H1 (cell line): ENCODE measurements around the gene INPP4A. TPM values are rescaled to one million over a fixed set of nuclear protein-coding genes. Genes with fewer than 3 reads are reported as not detected.

ENCODE experiments used
- CTCF ChIA-PET: fragments of 300-600 bp; sonication (Branson Sonifier 250); formaldehyde crosslinking; loops from one replicate; lab custom pipeline; 2021; ENCODE audit not compliant: partially characterized antibody; lab: Charles Lee
- POLR2A ChIA-PET: fragments of 300-600 bp; sonication (Branson Sonifier 250); formaldehyde crosslinking; loops from one replicate; lab custom pipeline; 2021; ENCODE audit warnings: inconsistent platforms; ENCODE audit not compliant: partially characterized antibody; lab: Charles Lee
- DNase-seq, 2 experiments: peaks; one replicate each; pipeline versions ENCODE4 v3.0.0 to v3.0.0-alpha.2; 2010 to 2022; ENCODE audit warnings: low spot score in 2 of 2, low read depth in 1 of 2, mixed read lengths in 1 of 2
- FAIRE-seq: peaks from 2 replicates; lab custom pipeline; 2011; peaks lifted over from hg19 to GRCh38; lab: Jason Lieb, UNC
- H2AFZ ChIP-seq: 2 replicates; pipeline ENCODE4 v1.8.1; 2012; ENCODE audit warnings: low read length, inconsistent platforms
- H2AK5ac ChIP-seq: 2 replicates; pipeline ENCODE4 v1.6.1; 2013; ENCODE audit warnings: low read depth, low read length
- H2BK120ac ChIP-seq: replicated peaks from 2 replicates; pipeline ENCODE3; 2013; ENCODE audit warnings: low read depth, low read length, inconsistent platforms
- H2BK12ac ChIP-seq: 2 replicates; pipeline ENCODE4 v1.6.1; 2013; ENCODE audit warnings: low read depth, low read length
- H2BK15ac ChIP-seq: 2 replicates; pipeline ENCODE4 v1.6.1; 2013; ENCODE audit warnings: low read length
- H2BK20ac ChIP-seq: 2 replicates; pipeline ENCODE4 v1.6.1; 2013; ENCODE audit warnings: low read length
- H2BK5ac ChIP-seq: 2 replicates; pipeline ENCODE4 v1.6.1; 2013; ENCODE audit warnings: low read depth, low read length
- H3K14ac ChIP-seq: 2 replicates; pipeline ENCODE4 v1.6.1; 2013; ENCODE audit warnings: inconsistent platforms; ENCODE audit not compliant: insufficient read length
- H3K18ac ChIP-seq: 2 replicates; pipeline ENCODE4 v1.6.1; 2013; ENCODE audit warnings: low read length; ENCODE audit errors: extremely low read depth
- H3K23ac ChIP-seq: 2 replicates; pipeline ENCODE4 v1.6.1; 2013; ENCODE audit warnings: inconsistent platforms; ENCODE audit not compliant: insufficient read length
- H3K23me2 ChIP-seq: 2 replicates; pipeline ENCODE4 v1.6.1; 2013; ENCODE audit warnings: low read depth, low read length
- H3K27ac ChIP-seq: 2 replicates; pipeline ENCODE4 v1.6.1; 2011; ENCODE audit warnings: low read depth, low read length, inconsistent platforms
- H3K27me3 ChIP-seq, 4 experiments: replicated peaks in 1 of 4; 1 replicate in 1 of 4; 2 replicates in 3 of 4; pipeline versions ENCODE4 v1.6.1 to v1.8.1; 2011 to 2013; ENCODE audit warnings: low read length in 3 of 4, mild to moderate bottlenecking in 3 of 4, inconsistent platforms in 2 of 4, mixed read lengths in 2 of 4, moderate library complexity in 1 of 4; ENCODE audit not compliant: control insufficient read depth in 3 of 4, insufficient read depth in 3 of 4; ENCODE audit errors: extremely low read depth in 1 of 4
- H3K36me3 ChIP-seq, 4 experiments: 2 replicates each; pipeline versions ENCODE4 v1.6.1 to v1.8.1; 2011 to 2013; ENCODE audit warnings: mild to moderate bottlenecking in 4 of 4, low read length in 3 of 4, moderate library complexity in 2 of 4, control low read depth in 1 of 4, inconsistent platforms in 1 of 4; ENCODE audit not compliant: insufficient read depth in 4 of 4, control insufficient read depth in 2 of 4
- H3K4ac ChIP-seq: replicated peaks from 2 replicates; pipeline ENCODE3; 2013; ENCODE audit warnings: low read length, low read depth, mixed read lengths, inconsistent platforms; ENCODE audit not compliant: insufficient read length
- H3K4me1 ChIP-seq, 4 experiments: replicated peaks in 1 of 4; 1 replicate in 1 of 4; 2 replicates in 3 of 4; pipeline versions ENCODE4 v1.6.1 to v1.8.1; 2011 to 2013; ENCODE audit warnings: low read length in 3 of 4, inconsistent platforms in 2 of 4, mixed read lengths in 1 of 4; ENCODE audit not compliant: insufficient read depth in 4 of 4, control insufficient read depth in 3 of 4
- H3K4me2 ChIP-seq, 2 experiments: 2 replicates each; pipeline versions ENCODE4 v1.6.1 to v1.8.1; 2011 to 2013; ENCODE audit warnings: low read depth in 2 of 2, low read length in 2 of 2, control low read depth in 1 of 2, inconsistent platforms in 1 of 2, mild to moderate bottlenecking in 1 of 2; ENCODE audit not compliant: insufficient read depth in 1 of 2
- H3K4me3 ChIP-seq, 4 experiments: fragments of 200-600, 300-600 bp in 1 of 4; sonication (generic), shearing (Covaris generic), sonication (Bioruptor Twin) in 1 of 4; 2 replicates each; pipeline versions ENCODE4 v1.5.1 to v1.8.1; 2011 to 2016; ENCODE audit warnings: low read length in 4 of 4, low read depth in 3 of 4, control low read depth in 2 of 4, inconsistent platforms in 2 of 4, mild to moderate bottlenecking in 2 of 4, mixed read lengths in 1 of 4, moderate library complexity in 1 of 4; ENCODE audit not compliant: insufficient read depth in 2 of 4; ENCODE audit errors: extremely low read depth in 1 of 4
- H3K56ac ChIP-seq: replicated peaks from 2 replicates; pipeline ENCODE3; 2013; ENCODE audit warnings: low read depth, mild to moderate bottlenecking, mixed read lengths, low read length, inconsistent platforms; ENCODE audit not compliant: insufficient read length
- H3K79me1 ChIP-seq: 2 replicates; pipeline ENCODE4 v1.6.1; 2013; ENCODE audit warnings: low read depth, low read length, control low read depth
- H3K79me2 ChIP-seq, 2 experiments: 2 replicates each; pipeline versions ENCODE4 v1.6.1 to v1.8.1; 2012 to 2013; ENCODE audit warnings: low read length in 2 of 2, mild to moderate bottlenecking in 2 of 2, inconsistent platforms in 1 of 2; ENCODE audit not compliant: insufficient read depth in 2 of 2, control insufficient read depth in 1 of 2
- H3K9ac ChIP-seq, 4 experiments: replicated peaks in 1 of 4; 1 replicate in 1 of 4; 2 replicates in 3 of 4; pipeline versions ENCODE4 v1.6.1 to v1.8.1; 2011 to 2013; ENCODE audit warnings: low read depth in 3 of 4, low read length in 3 of 4, control low read depth in 2 of 4, mild to moderate bottlenecking in 2 of 4, moderate library complexity in 2 of 4, inconsistent platforms in 1 of 4; ENCODE audit errors: extremely low read depth in 1 of 4
- H3K9me3 ChIP-seq, 2 experiments: 2 replicates each; pipeline versions ENCODE4 v1.6.1 to v1.8.1; 2012 to 2013; ENCODE audit warnings: mild to moderate bottlenecking in 2 of 2, moderate library complexity in 2 of 2, control low read depth in 1 of 2, inconsistent platforms in 1 of 2, low read depth in 1 of 2, low read length in 1 of 2, mixed read lengths in 1 of 2; ENCODE audit not compliant: insufficient read depth in 2 of 2
- H4K20me1 ChIP-seq, 2 experiments: replicated peaks in 1 of 2; 2 replicates each; pipeline versions ENCODE3 to v1.8.1; 2011 to 2013; ENCODE audit warnings: inconsistent platforms in 2 of 2, low read length in 2 of 2, mild to moderate bottlenecking in 1 of 2; ENCODE audit not compliant: insufficient read depth in 2 of 2, control insufficient read depth in 1 of 2
- H4K5ac ChIP-seq: 2 replicates; pipeline ENCODE4 v1.6.1; 2013; ENCODE audit warnings: low read length, low read depth, mixed read lengths, inconsistent platforms; ENCODE audit not compliant: insufficient read length
- H4K8ac ChIP-seq: 2 replicates; pipeline ENCODE4 v1.8.0; 2013; ENCODE audit warnings: mild to moderate bottlenecking, moderate library complexity, low read length, inconsistent platforms; ENCODE audit not compliant: insufficient read depth; ENCODE audit errors: extremely low read depth
- H4K91ac ChIP-seq: replicated peaks from 2 replicates; pipeline ENCODE3; 2013; ENCODE audit warnings: low read length, mixed read lengths, inconsistent platforms; ENCODE audit not compliant: insufficient read length
- ATF3 ChIP-seq: IDR thresholded peaks from 2 replicates; pipeline ENCODE4 v1.6.1; 2011; ENCODE audit warnings: low read depth, mild to moderate bottlenecking, low read length; ENCODE audit not compliant: insufficient read depth
- FOSL1 ChIP-seq: IDR thresholded peaks from 2 replicates; pipeline ENCODE4 v1.6.1; 2011; ENCODE audit warnings: mild to moderate bottlenecking, low read depth, low read length, moderate library complexity; ENCODE audit not compliant: insufficient read depth
- GABPA ChIP-seq: IDR thresholded peaks from 2 replicates; pipeline ENCODE4 v1.6.1; 2011; ENCODE audit warnings: mild to moderate bottlenecking, low read length, moderate library complexity, borderline replicate concordance; ENCODE audit not compliant: insufficient read depth
- GTF2F1 ChIP-seq: IDR thresholded peaks from 2 replicates; pipeline ENCODE4 v1.6.1; 2012; ENCODE audit warnings: low read depth, low read length, improper control_type of control experiment, borderline replicate concordance
- HDAC2 ChIP-seq, 2 experiments: fragments of 300-600 bp in 1 of 2; sonication (generic) in 1 of 2; IDR thresholded peaks; 2 replicates each; pipeline ENCODE4 v1.6.1; 2011 to 2012; ENCODE audit warnings: low read depth in 2 of 2, low read length in 2 of 2, mild to moderate bottlenecking in 2 of 2, moderate library complexity in 2 of 2, borderline replicate concordance in 1 of 2, inconsistent platforms in 1 of 2
- MAFK ChIP-seq: IDR thresholded peaks from 2 replicates; pipeline ENCODE4 v1.6.1; 2012; ENCODE audit warnings: low read depth, mild to moderate bottlenecking, improper control_type of control experiment, low read length
- SP4 ChIP-seq: IDR thresholded peaks from 2 replicates; pipeline ENCODE4 v1.6.1; 2012; ENCODE audit warnings: low read length, inconsistent platforms
- WGBS, 2 experiments: shearing (Covaris generic) in 1 of 2; methylation state at CpG; one replicate each; pipeline versions ENCODE4 v1.1.6 to v1.1.7; 2013 to 2015; ENCODE audit warnings: low lambda C conversion rate in 2 of 2, mixed read lengths in 2 of 2, inconsistent platforms in 1 of 2, low coverage in 1 of 2, missing lambda C conversion rate in 1 of 2; ENCODE audit not compliant: insufficient replicate concordance in 2 of 2, insufficient coverage in 1 of 2, insufficient read length in 1 of 2; ENCODE audit errors: extremely low coverage in 1 of 2, missing lambda C conversion rate in 1 of 2; 5-methylcytosine and 5-hydroxymethylcytosine counted together
- polyA plus RNA-seq, 7 experiments: library from polyadenylated mRNA; depleted of rRNA in 3 of 7; stranded (reverse) in 5 of 7; unstranded in 2 of 7; fragments of >200 nt in 5 of 7; fragments of 200-250 nt in 2 of 7; gene quantifications; 1 replicate in 5 of 7; 2 replicates in 1 of 7; 4 replicates in 1 of 7; pipeline versions ENCODE4 v1.2.1 to v1.2.3, GENCODE V29; 2011 to 2013; ENCODE audit warnings: missing spikeins in 2 of 7, mixed read lengths in 2 of 7
- total RNA-seq: library from RNA; stranded (reverse); fragmentation: NEBNext Ultra II Directional; extraction: Animal tissue kit (Norgen Biotek cat#: 25700); gene quantifications from 2 replicates; pipeline ENCODE4 v1.2.1, GENCODE V29; 2021

INPP4A gene
- total and polyA plus RNA-seq, 2 of the 8 experiments (the other 6 are each of a cell fraction or from before 2014, with no cell fraction given) = 25.6 to 34.3 TPM

DNA sequence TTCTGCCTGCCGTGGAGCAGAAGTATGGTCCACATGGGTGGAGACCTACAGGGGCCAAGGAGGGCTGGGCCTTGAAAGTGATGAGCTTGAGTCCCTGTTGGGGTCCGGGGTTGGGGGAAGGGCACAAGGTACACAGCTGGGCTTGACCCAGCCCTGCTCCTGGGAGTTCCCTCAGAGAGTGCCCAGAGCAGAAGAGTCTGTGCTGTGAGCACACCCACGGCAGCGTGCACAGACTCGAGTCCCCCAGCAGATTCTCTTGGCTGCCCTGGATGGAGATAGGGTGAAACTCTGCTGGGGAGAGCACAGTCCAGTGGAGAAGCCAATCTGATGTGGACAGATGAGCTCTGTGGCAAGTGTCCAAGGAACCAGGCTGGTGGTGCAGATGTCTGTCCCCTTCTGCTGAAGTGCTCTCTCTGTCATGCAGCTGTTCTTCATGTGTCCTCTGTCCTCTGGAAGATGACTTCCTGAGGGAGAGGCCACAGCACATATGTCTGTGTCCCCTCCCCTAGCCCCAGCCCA, 27.5 kb downstream of the INPP4A start:
- H3K79me2 ChIP-seq = peaks cover 0 to 88% of the 10 kb centered on the region in 2 experiments; a peak in 3 of 4 replicates
- POLR2A ChIA-PET = interaction anchor here (0.9 to 1.1 kb wide), 2 partner anchors 8 to 20 kb away, joined by 3 to 5 read pairs; no protein-coding TSS in a partner anchor
- no peak for TF ChIP-seq HDAC2 (IDR thresholded peaks at IDR 0.05; ENCODE audit: borderline replicate concordance in 1 of 2, low read depth in 2 of 2, low read length in 2 of 2)
- no peak for TF ChIP-seq MAFK
- no peak for TF ChIP-seq GABPA
- TF ChIP-seq ATF3 = no peak
- TF ChIP-seq SP4 = no peak
- TF ChIP-seq FOSL1 = no peak
- TF ChIP-seq GTF2F1 = no peak

More for the DNA sequence above, 27.5 kb downstream of the INPP4A start:
- CTCF ChIA-PET = interaction anchor here (0.9 to 2.8 kb wide), 3 partner anchors 16 to 114 kb away, joined by 3 to 15 read pairs (median 3); no protein-coding TSS in a partner anchor
- Histone ChIP-seq H3K56ac (no peak overlapping the region), H3K23ac (no peak overlapping the region), H3K9me3 (no peaks in the 10 kb centered on the region), H2BK120ac (no peak overlapping the region), H2AK5ac (no peak overlapping the region), H3K23me2 (peaks cover 4% of the 10 kb centered on the region; the same call in 1 of the 2 replicates), H2BK20ac (no peak overlapping the region), H3K4me1 (peaks cover 0 to 14% (median 6%) of the 10 kb centered on the region in 4 experiments; a peak in 6 of 7 replicates), H3K4me3 (no peak overlapping the region), H3K27me3 (no peaks in the 10 kb centered on the region), H4K5ac (no peak overlapping the region), H4K20me1 (peaks cover 9 to 10% of the 10 kb centered on the region in 2 experiments), H2AFZ (no peak overlapping the region), H3K27ac (no peak overlapping the region; the same call in 1 of the 2 replicates), H2BK12ac (no peak overlapping the region), H2BK15ac (no peak overlapping the region), H3K4me2 (no peak overlapping the region), H3K36me3 (no peaks in the 10 kb centered on the region), H3K79me1 (peaks cover 13% of the 10 kb centered on the region), H4K91ac (no peak overlapping the region), H3K14ac (no peak overlapping the region), H2BK5ac (no peak overlapping the region), H3K18ac (no peak overlapping the region), H4K8ac (no peak overlapping the region), H3K4ac (no peak overlapping the region), H3K9ac (no peak overlapping the region)
- DNase-seq (no peak), FAIRE-seq (no peak)
- WGBS, 2 experiments = 91% methylated on average over 5 of the region's 5 CpGs; no CpG with 5 or more reads in 1 of the 2 experiments
